H1 (cell line): ENCODE data around the gene SMURF2. TPM values are rescaled to one million over a fixed set of nuclear protein-coding genes. Genes with fewer than 3 reads are reported as not detected.

Experiments used
- CTCF ChIA-PET: fragments of 300-600 bp; sonication (Branson Sonifier 250); formaldehyde crosslinking; loops from one replicate; lab custom pipeline; 2021; ENCODE audit not compliant: partially characterized antibody; lab: Charles Lee
- POLR2A ChIA-PET: fragments of 300-600 bp; sonication (Branson Sonifier 250); formaldehyde crosslinking; loops from one replicate; lab custom pipeline; 2021; ENCODE audit warnings: inconsistent platforms; ENCODE audit not compliant: partially characterized antibody; lab: Charles Lee
- DNase-seq, 2 experiments: peaks; one replicate each; pipeline versions ENCODE4 v3.0.0 to v3.0.0-alpha.2; 2010 to 2022; ENCODE audit warnings: low spot score in 2 of 2, low read depth in 1 of 2, mixed read lengths in 1 of 2
- FAIRE-seq: peaks from 2 replicates; lab custom pipeline; 2011; peaks lifted over from hg19 to GRCh38; lab: Jason Lieb, UNC
- H2AFZ ChIP-seq: 2 replicates; pipeline ENCODE4 v1.8.1; 2012; ENCODE audit warnings: low read length, inconsistent platforms
- H2AK5ac ChIP-seq: 2 replicates; pipeline ENCODE4 v1.6.1; 2013; ENCODE audit warnings: low read depth, low read length
- H2BK120ac ChIP-seq: replicated peaks from 2 replicates; pipeline ENCODE3; 2013; ENCODE audit warnings: low read depth, low read length, inconsistent platforms
- H2BK12ac ChIP-seq: 2 replicates; pipeline ENCODE4 v1.6.1; 2013; ENCODE audit warnings: low read depth, low read length
- H2BK15ac ChIP-seq: 2 replicates; pipeline ENCODE4 v1.6.1; 2013; ENCODE audit warnings: low read length
- H2BK20ac ChIP-seq: 2 replicates; pipeline ENCODE4 v1.6.1; 2013; ENCODE audit warnings: low read length
- H2BK5ac ChIP-seq: 2 replicates; pipeline ENCODE4 v1.6.1; 2013; ENCODE audit warnings: low read depth, low read length
- H3K14ac ChIP-seq: 2 replicates; pipeline ENCODE4 v1.6.1; 2013; ENCODE audit warnings: inconsistent platforms; ENCODE audit not compliant: insufficient read length
- H3K18ac ChIP-seq: 2 replicates; pipeline ENCODE4 v1.6.1; 2013; ENCODE audit warnings: low read length; ENCODE audit errors: extremely low read depth
- H3K23ac ChIP-seq: 2 replicates; pipeline ENCODE4 v1.6.1; 2013; ENCODE audit warnings: inconsistent platforms; ENCODE audit not compliant: insufficient read length
- H3K23me2 ChIP-seq: 2 replicates; pipeline ENCODE4 v1.6.1; 2013; ENCODE audit warnings: low read depth, low read length
- H3K27ac ChIP-seq: 2 replicates; pipeline ENCODE4 v1.6.1; 2011; ENCODE audit warnings: low read depth, low read length, inconsistent platforms
- H3K27me3 ChIP-seq, 4 experiments: replicated peaks in 1 of 4; 1 replicate in 1 of 4; 2 replicates in 3 of 4; pipeline versions ENCODE4 v1.6.1 to v1.8.1; 2011 to 2013; ENCODE audit warnings: low read length in 3 of 4, mild to moderate bottlenecking in 3 of 4, inconsistent platforms in 2 of 4, mixed read lengths in 2 of 4, moderate library complexity in 1 of 4; ENCODE audit not compliant: control insufficient read depth in 3 of 4, insufficient read depth in 3 of 4; ENCODE audit errors: extremely low read depth in 1 of 4
- H3K36me3 ChIP-seq, 4 experiments: 2 replicates each; pipeline versions ENCODE4 v1.6.1 to v1.8.1; 2011 to 2013; ENCODE audit warnings: mild to moderate bottlenecking in 4 of 4, low read length in 3 of 4, moderate library complexity in 2 of 4, control low read depth in 1 of 4, inconsistent platforms in 1 of 4; ENCODE audit not compliant: insufficient read depth in 4 of 4, control insufficient read depth in 2 of 4
- H3K4ac ChIP-seq: replicated peaks from 2 replicates; pipeline ENCODE3; 2013; ENCODE audit warnings: low read length, low read depth, mixed read lengths, inconsistent platforms; ENCODE audit not compliant: insufficient read length
- H3K4me1 ChIP-seq, 4 experiments: replicated peaks in 1 of 4; 1 replicate in 1 of 4; 2 replicates in 3 of 4; pipeline versions ENCODE4 v1.6.1 to v1.8.1; 2011 to 2013; ENCODE audit warnings: low read length in 3 of 4, inconsistent platforms in 2 of 4, mixed read lengths in 1 of 4; ENCODE audit not compliant: insufficient read depth in 4 of 4, control insufficient read depth in 3 of 4
- H3K4me2 ChIP-seq, 2 experiments: 2 replicates each; pipeline versions ENCODE4 v1.6.1 to v1.8.1; 2011 to 2013; ENCODE audit warnings: low read depth in 2 of 2, low read length in 2 of 2, control low read depth in 1 of 2, inconsistent platforms in 1 of 2, mild to moderate bottlenecking in 1 of 2; ENCODE audit not compliant: insufficient read depth in 1 of 2
- H3K4me3 ChIP-seq, 4 experiments: fragments of 200-600, 300-600 bp in 1 of 4; sonication (generic), shearing (Covaris generic), sonication (Bioruptor Twin) in 1 of 4; 2 replicates each; pipeline versions ENCODE4 v1.5.1 to v1.8.1; 2011 to 2016; ENCODE audit warnings: low read length in 4 of 4, low read depth in 3 of 4, control low read depth in 2 of 4, inconsistent platforms in 2 of 4, mild to moderate bottlenecking in 2 of 4, mixed read lengths in 1 of 4, moderate library complexity in 1 of 4; ENCODE audit not compliant: insufficient read depth in 2 of 4; ENCODE audit errors: extremely low read depth in 1 of 4
- H3K56ac ChIP-seq: replicated peaks from 2 replicates; pipeline ENCODE3; 2013; ENCODE audit warnings: low read depth, mild to moderate bottlenecking, mixed read lengths, low read length, inconsistent platforms; ENCODE audit not compliant: insufficient read length
- H3K79me1 ChIP-seq: 2 replicates; pipeline ENCODE4 v1.6.1; 2013; ENCODE audit warnings: low read depth, low read length, control low read depth
- H3K79me2 ChIP-seq, 2 experiments: 2 replicates each; pipeline versions ENCODE4 v1.6.1 to v1.8.1; 2012 to 2013; ENCODE audit warnings: low read length in 2 of 2, mild to moderate bottlenecking in 2 of 2, inconsistent platforms in 1 of 2; ENCODE audit not compliant: insufficient read depth in 2 of 2, control insufficient read depth in 1 of 2
- H3K9ac ChIP-seq, 4 experiments: replicated peaks in 1 of 4; 1 replicate in 1 of 4; 2 replicates in 3 of 4; pipeline versions ENCODE4 v1.6.1 to v1.8.1; 2011 to 2013; ENCODE audit warnings: low read depth in 3 of 4, low read length in 3 of 4, control low read depth in 2 of 4, mild to moderate bottlenecking in 2 of 4, moderate library complexity in 2 of 4, inconsistent platforms in 1 of 4; ENCODE audit errors: extremely low read depth in 1 of 4
- H3K9me3 ChIP-seq, 2 experiments: 2 replicates each; pipeline versions ENCODE4 v1.6.1 to v1.8.1; 2012 to 2013; ENCODE audit warnings: mild to moderate bottlenecking in 2 of 2, moderate library complexity in 2 of 2, control low read depth in 1 of 2, inconsistent platforms in 1 of 2, low read depth in 1 of 2, low read length in 1 of 2, mixed read lengths in 1 of 2; ENCODE audit not compliant: insufficient read depth in 2 of 2
- H4K20me1 ChIP-seq, 2 experiments: replicated peaks in 1 of 2; 2 replicates each; pipeline versions ENCODE3 to v1.8.1; 2011 to 2013; ENCODE audit warnings: inconsistent platforms in 2 of 2, low read length in 2 of 2, mild to moderate bottlenecking in 1 of 2; ENCODE audit not compliant: insufficient read depth in 2 of 2, control insufficient read depth in 1 of 2
- H4K5ac ChIP-seq: 2 replicates; pipeline ENCODE4 v1.6.1; 2013; ENCODE audit warnings: low read length, low read depth, mixed read lengths, inconsistent platforms; ENCODE audit not compliant: insufficient read length
- H4K8ac ChIP-seq: 2 replicates; pipeline ENCODE4 v1.8.0; 2013; ENCODE audit warnings: mild to moderate bottlenecking, moderate library complexity, low read length, inconsistent platforms; ENCODE audit not compliant: insufficient read depth; ENCODE audit errors: extremely low read depth
- H4K91ac ChIP-seq: replicated peaks from 2 replicates; pipeline ENCODE3; 2013; ENCODE audit warnings: low read length, mixed read lengths, inconsistent platforms; ENCODE audit not compliant: insufficient read length
- ASH2L ChIP-seq: fragments of 200-600, 300-600 bp; sonication (generic); IDR thresholded peaks from one replicate; pipeline ENCODE4 v1.7.1; 2017; ENCODE audit warnings: low read length
- KDM1A ChIP-seq: fragments of 200-600, 300-600 bp; sonication (generic); IDR thresholded peaks from 2 replicates; pipeline ENCODE4 v1.7.1; 2016; ENCODE audit warnings: mild to moderate bottlenecking, low read length, borderline replicate concordance
- RFX5 ChIP-seq: IDR thresholded peaks from 2 replicates; pipeline ENCODE4 v1.6.1; 2011; ENCODE audit warnings: low read depth, low read length, improper control_type of control experiment, borderline replicate concordance
- RNF2 ChIP-seq: fragments of 200-900, 300-1000 bp; sonication (generic); IDR thresholded peaks from 2 replicates; pipeline ENCODE4 v1.7.1; 2016; ENCODE audit warnings: borderline replicate concordance, low read depth, mild to moderate bottlenecking, antibody characterized with exemption, low read length; ENCODE audit not compliant: poor library complexity, severe bottlenecking; ENCODE audit errors: missing control alignments
- SP2 ChIP-seq: IDR thresholded peaks from 2 replicates; pipeline ENCODE4 v1.6.1; 2012; ENCODE audit warnings: mild to moderate bottlenecking, low read length, inconsistent platforms
- WGBS, 2 experiments: shearing (Covaris generic) in 1 of 2; methylation state at CpG; one replicate each; pipeline versions ENCODE4 v1.1.6 to v1.1.7; 2013 to 2015; ENCODE audit warnings: low lambda C conversion rate in 2 of 2, mixed read lengths in 2 of 2, inconsistent platforms in 1 of 2, low coverage in 1 of 2, missing lambda C conversion rate in 1 of 2; ENCODE audit not compliant: insufficient replicate concordance in 2 of 2, insufficient coverage in 1 of 2, insufficient read length in 1 of 2; ENCODE audit errors: extremely low coverage in 1 of 2, missing lambda C conversion rate in 1 of 2; 5-methylcytosine and 5-hydroxymethylcytosine counted together
- polyA plus RNA-seq, 7 experiments: library from polyadenylated mRNA; depleted of rRNA in 3 of 7; stranded (reverse) in 5 of 7; unstranded in 2 of 7; fragments of >200 nt in 5 of 7; fragments of 200-250 nt in 2 of 7; gene quantifications; 1 replicate in 5 of 7; 2 replicates in 1 of 7; 4 replicates in 1 of 7; pipeline versions ENCODE4 v1.2.1 to v1.2.3, GENCODE V29; 2011 to 2013; ENCODE audit warnings: missing spikeins in 2 of 7, mixed read lengths in 2 of 7
- total RNA-seq: library from RNA; stranded (reverse); fragmentation: NEBNext Ultra II Directional; extraction: Animal tissue kit (Norgen Biotek cat#: 25700); gene quantifications from 2 replicates; pipeline ENCODE4 v1.2.1, GENCODE V29; 2021

SMURF2 gene
- total and polyA plus RNA-seq, 2 of the 8 experiments (the other 6 are each of a cell fraction or from before 2014, with no cell fraction given): 7.2 to 29.2 TPM

GRCh38 chr17:64679710-64680216 lies 17.7 kb upstream of the SMURF2 start:
- Histone ChIP-seq H4K5ac (no peak overlapping the region), H4K91ac (no peak overlapping the region), H3K9ac (no peak overlapping the region), H3K4me2 (no peak overlapping the region), H3K27me3 (no peaks in the 10 kb centered on the region), H3K4me3 (no peak overlapping the region), H4K20me1 (no peaks in the 10 kb centered on the region), H2BK12ac (no peak overlapping the region), H3K4ac (no peak overlapping the region), H4K8ac (no peak overlapping the region), H3K23me2 (no peaks in the 10 kb centered on the region), H3K27ac (no peak overlapping the region), H2AK5ac (no peak overlapping the region), H2BK120ac (no peak overlapping the region), H2BK20ac (no peak overlapping the region), H3K23ac (no peak overlapping the region), H3K36me3 (no peaks in the 10 kb centered on the region), H3K79me2 (no peaks in the 10 kb centered on the region), H3K9me3 (no peaks in the 10 kb centered on the region), H3K79me1 (no peaks in the 10 kb centered on the region), H3K56ac (no peak overlapping the region), H3K18ac (no peak overlapping the region), H2BK5ac (no peak overlapping the region), H2AFZ (no peak overlapping the region), H3K14ac (no peak overlapping the region), H3K4me1 (no peaks in the 10 kb centered on the region), H2BK15ac (no peak overlapping the region)
- WGBS, 2 experiments: 93% methylated on average over 10 of the region's 10 CpGs; no CpG with 5 or more reads in 1 of the 2 experiments
- ChIA-PET POLR2A (interaction anchor here (0.7 to 2.3 kb wide), 2 partner anchors 18 to 174 kb away, joined by 3 to 6 read pairs; partner anchors contain the start of gene SMURF2), CTCF (interaction anchor here (0.7 to 1.1 kb wide), 2 partner anchors 60 to 116 kb away, joined by 3 to 4 read pairs; no protein-coding TSS in a partner anchor)
- no peak for FAIRE-seq
- no peak for DNase-seq
- no peak for TF ChIP-seq SP2
- no peak for TF ChIP-seq ASH2L
- no peak for TF ChIP-seq RNF2
- TF ChIP-seq RFX5: no peak
- TF ChIP-seq KDM1A: no peak
